Activated B cell treated with CpG ODN at 0.5 μM for 24 hours (primary cell): Measurements from ENCODE around the gene TP53I3. TPM values are rescaled to one million over a fixed set of nuclear protein-coding genes. Genes with fewer than 3 reads are reported as not detected.
A peak's percentile ranks its signal among the peaks of the same experiment; 100 is the strongest.

Source experiments
- ATAC-seq: fragments of 200-7000 bp; cut with Tn5 transposase; one replicate; pipeline ENCODE4 v1.10.0; 2021; ENCODE audit warnings: low read depth, mild to moderate bottlenecking, moderate library complexity
- CTCF ChIA-PET: fragments of 350-600 bp; sonication (Branson Sonifier 250); formaldehyde crosslinking; loops from one replicate; lab custom pipeline; 2021; ENCODE audit warnings: antibody characterized with exemption; lab: Charles Lee
- POLR2A ChIA-PET: fragments of 350-600 bp; sonication (Branson Sonifier 250); formaldehyde crosslinking; loops from one replicate; lab custom pipeline; 2021; ENCODE audit warnings: antibody characterized with exemption; lab: Charles Lee
- DNase-seq: peaks from one replicate; pipeline ENCODE4 v3.0.0; 2022
- H3K27ac Mint-ChIP-seq: one replicate; pipeline ENCODE4 v1.8.0; 2020; ENCODE audit warnings: mixed read lengths
- H3K27me3 Mint-ChIP-seq: one replicate; pipeline ENCODE4 v1.8.0; 2021; ENCODE audit warnings: mixed read lengths
- H3K36me3 Mint-ChIP-seq: one replicate; pipeline ENCODE4 v1.8.0; 2021; ENCODE audit warnings: low read depth, mixed read lengths
- H3K4me1 Mint-ChIP-seq: one replicate; pipeline ENCODE4 v1.8.0; 2021; ENCODE audit warnings: mixed read lengths
- H3K4me3 Mint-ChIP-seq: one replicate; pipeline ENCODE4 v1.8.0; 2020; ENCODE audit warnings: mild to moderate bottlenecking, mixed read lengths
- H3K9me3 Mint-ChIP-seq: one replicate; pipeline ENCODE4 v1.8.0; 2020; ENCODE audit warnings: mixed read lengths
- intact Hi-C: fragments of 100-400 bp; cut with micrococcal nuclease; formaldehyde crosslinking; loops from one replicate; pipeline ENCODE4 v1.15.1; 2024
- total RNA-seq: library from RNA; stranded (reverse); gene quantifications from 2 replicates; pipeline ENCODE4 v1.2.3, GENCODE V29; 2022
- TF ChIP-seq, protein P1 (sequence below): fragments of 200-600 bp; IDR thresholded peaks from one replicate; pipeline ENCODE4 v1.8.0; 2022; ENCODE audit warnings: antibody characterized with exemption, mild to moderate bottlenecking

Gene TP53I3, protein sequence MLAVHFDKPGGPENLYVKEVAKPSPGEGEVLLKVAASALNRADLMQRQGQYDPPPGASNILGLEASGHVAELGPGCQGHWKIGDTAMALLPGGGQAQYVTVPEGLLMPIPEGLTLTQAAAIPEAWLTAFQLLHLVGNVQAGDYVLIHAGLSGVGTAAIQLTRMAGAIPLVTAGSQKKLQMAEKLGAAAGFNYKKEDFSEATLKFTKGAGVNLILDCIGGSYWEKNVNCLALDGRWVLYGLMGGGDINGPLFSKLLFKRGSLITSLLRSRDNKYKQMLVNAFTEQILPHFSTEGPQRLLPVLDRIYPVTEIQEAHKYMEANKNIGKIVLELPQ
- 4.4 and 6.3 TPM in 2 replicates for total RNA-seq

DNA sequence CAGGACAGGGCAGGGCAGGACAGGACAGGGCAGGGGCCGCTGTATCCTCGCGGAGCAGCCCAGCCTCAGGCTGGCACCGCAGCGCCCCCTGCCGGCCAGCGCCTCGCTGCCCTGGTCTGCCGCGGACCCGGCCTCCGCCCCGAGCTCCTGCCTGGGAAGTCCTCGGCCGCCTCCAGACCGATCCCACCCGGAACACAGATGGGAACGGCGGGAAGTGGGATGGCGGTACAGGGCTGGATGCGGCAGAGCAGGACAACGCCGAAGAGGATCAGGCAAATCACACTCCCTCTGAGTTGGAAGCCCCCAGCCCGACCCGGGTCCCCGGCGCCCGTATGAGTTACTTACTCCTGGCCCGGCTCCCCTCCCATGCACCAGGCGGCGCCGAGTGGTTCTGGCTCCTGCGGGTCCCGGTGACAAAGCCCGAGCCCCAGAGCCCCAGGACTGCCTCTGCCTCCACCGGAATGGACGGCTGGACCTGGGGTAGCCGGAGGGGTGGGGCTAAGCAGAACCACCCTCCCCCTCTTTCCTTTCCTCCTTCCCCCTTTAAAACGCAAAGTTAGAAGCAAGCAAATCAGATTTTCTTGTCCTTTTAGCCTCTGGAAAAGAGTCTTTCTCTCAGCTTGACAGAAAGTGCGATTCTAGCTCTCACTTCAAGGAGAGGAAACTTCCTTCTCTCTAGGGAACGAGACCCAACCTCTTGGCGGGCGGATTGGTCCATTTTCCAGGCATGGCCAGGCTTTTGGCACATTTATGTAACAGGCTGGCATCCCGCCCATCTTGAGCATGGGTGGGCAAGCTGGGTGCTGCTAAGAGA lies at the start of gene TP53I3:
TP53I3 (minus strand) TSS at position 449 of the 814 bp plus-strand sequence. CDS start 508 bp downstream, outside the sequence.
- peak within 1 kb of the TSS; percentile 92 for H3K27ac Mint-ChIP-seq
- H3K4me1 Mint-ChIP-seq, result peaks cover 16% of the 10 kb centered on the region
- peak within 1 kb of the TSS; percentile 92 for H3K4me3 Mint-ChIP-seq
- H3K9me3 Mint-ChIP-seq, result no peaks in the 10 kb centered on the region
- H3K27me3 Mint-ChIP-seq, result no peaks in the 10 kb centered on the region
- ChIA-PET POLR2A (interaction anchor here (0.6 to 4.0 kb wide), 11 partner anchors 9 to 328 kb away, joined by 3 to 53 read pairs (median 5); partner anchors contain the start of genes ATAD2B, FAM228B, SF3B6 and WDCP), CTCF (interaction anchor here (0.6 to 4.0 kb wide), 26 partner anchors 9 to 280 kb away, joined by 3 to 86 read pairs (median 4); partner anchors contain the start of genes ATAD2B, FAM228B, PFN4 and SF3B6)
- TF ChIP-seq, protein P1, sequence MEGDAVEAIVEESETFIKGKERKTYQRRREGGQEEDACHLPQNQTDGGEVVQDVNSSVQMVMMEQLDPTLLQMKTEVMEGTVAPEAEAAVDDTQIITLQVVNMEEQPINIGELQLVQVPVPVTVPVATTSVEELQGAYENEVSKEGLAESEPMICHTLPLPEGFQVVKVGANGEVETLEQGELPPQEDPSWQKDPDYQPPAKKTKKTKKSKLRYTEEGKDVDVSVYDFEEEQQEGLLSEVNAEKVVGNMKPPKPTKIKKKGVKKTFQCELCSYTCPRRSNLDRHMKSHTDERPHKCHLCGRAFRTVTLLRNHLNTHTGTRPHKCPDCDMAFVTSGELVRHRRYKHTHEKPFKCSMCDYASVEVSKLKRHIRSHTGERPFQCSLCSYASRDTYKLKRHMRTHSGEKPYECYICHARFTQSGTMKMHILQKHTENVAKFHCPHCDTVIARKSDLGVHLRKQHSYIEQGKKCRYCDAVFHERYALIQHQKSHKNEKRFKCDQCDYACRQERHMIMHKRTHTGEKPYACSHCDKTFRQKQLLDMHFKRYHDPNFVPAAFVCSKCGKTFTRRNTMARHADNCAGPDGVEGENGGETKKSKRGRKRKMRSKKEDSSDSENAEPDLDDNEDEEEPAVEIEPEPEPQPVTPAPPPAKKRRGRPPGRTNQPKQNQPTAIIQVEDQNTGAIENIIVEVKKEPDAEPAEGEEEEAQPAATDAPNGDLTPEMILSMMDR, result peak; percentile 72
- H3K36me3 Mint-ChIP-seq, result peaks cover 16% of the 10 kb centered on the region
- ATAC-seq (peak; percentile 85), DNase-seq (peak; percentile 93)
- intact Hi-C loops, result loop anchor here (1.0 to 10.0 kb wide), 9 partner anchors 8 to 450 kb away; partner anchors contain the start of genes ATAD2B, FAM228B, PFN4 and SF3B6

DNA sequence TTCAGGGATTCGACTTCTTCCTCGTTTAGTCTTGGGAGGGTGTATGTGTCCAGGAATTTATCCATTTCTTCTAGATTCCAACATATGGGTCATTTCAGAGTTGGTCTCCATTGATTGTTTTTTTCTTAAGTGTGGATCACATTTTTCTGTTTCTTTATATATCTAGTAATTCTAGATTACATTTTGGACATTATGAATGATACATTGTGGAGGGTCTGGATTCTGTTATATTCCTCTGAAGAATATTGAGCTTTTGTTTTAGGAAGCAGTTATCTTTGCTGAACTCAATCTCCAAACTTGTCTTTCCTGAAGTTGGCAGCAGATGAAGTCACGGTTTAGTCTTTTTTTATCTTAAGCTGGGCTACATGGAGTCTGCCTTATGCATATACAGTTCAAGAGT lies 47.9 kb upstream of the TP53I3 start:
- ATAC-seq (no peak), DNase-seq (no peak)
- ChIA-PET CTCF (no interaction called here), POLR2A (no interaction called here)
- no peak overlapping the region for H3K4me3 Mint-ChIP-seq
- peaks cover 3% of the 10 kb centered on the region for H3K36me3 Mint-ChIP-seq
- no peaks in the 10 kb centered on the region for H3K4me1 Mint-ChIP-seq
- TF ChIP-seq, protein P1, result no peak
- intact Hi-C loops, result no loop called here
- no peaks in the 10 kb centered on the region for H3K27me3 Mint-ChIP-seq
- peaks cover 7% of the 10 kb centered on the region for H3K9me3 Mint-ChIP-seq
- H3K27ac Mint-ChIP-seq, result no peak overlapping the region

DNA sequence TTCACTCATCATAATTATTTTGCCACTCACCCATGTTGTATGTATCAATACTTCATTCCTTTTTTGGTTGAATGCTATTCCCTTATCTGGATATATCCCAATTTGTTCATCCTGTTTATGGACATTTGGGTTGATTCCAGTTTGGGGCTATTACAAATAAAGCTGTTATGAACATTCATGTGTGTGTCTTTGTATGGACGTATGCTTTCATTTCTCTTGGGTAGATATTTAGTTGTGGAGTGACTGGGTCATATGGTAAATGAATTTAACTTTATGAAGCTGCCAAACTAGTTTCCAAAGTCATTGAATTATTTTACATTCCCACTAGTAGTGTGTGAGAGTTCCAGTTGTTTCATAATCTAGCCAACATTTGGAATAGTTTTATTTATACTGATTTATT lies 41.3 kb upstream of the TP53I3 start:
- H3K27me3 Mint-ChIP-seq, result no peaks in the 10 kb centered on the region
- CTCF ChIA-PET, result interaction anchor here (2.4 kb wide), 1 partner anchor 41 kb away, joined by 6 read pairs; the partner anchor contains the start of gene TP53I3
- H3K4me3 Mint-ChIP-seq, result no peak overlapping the region
- H3K4me1 Mint-ChIP-seq, result peaks cover 15% of the 10 kb centered on the region
- H3K36me3 Mint-ChIP-seq, result no peaks in the 10 kb centered on the region
- intact Hi-C loops, result no loop called here
- POLR2A ChIA-PET, result no interaction called here
- DNase-seq, result no peak
- no peak overlapping the region for H3K27ac Mint-ChIP-seq
- no peaks in the 10 kb centered on the region for H3K9me3 Mint-ChIP-seq
- no peak for ATAC-seq
- TF ChIP-seq, protein P1, result no peak

DNA sequence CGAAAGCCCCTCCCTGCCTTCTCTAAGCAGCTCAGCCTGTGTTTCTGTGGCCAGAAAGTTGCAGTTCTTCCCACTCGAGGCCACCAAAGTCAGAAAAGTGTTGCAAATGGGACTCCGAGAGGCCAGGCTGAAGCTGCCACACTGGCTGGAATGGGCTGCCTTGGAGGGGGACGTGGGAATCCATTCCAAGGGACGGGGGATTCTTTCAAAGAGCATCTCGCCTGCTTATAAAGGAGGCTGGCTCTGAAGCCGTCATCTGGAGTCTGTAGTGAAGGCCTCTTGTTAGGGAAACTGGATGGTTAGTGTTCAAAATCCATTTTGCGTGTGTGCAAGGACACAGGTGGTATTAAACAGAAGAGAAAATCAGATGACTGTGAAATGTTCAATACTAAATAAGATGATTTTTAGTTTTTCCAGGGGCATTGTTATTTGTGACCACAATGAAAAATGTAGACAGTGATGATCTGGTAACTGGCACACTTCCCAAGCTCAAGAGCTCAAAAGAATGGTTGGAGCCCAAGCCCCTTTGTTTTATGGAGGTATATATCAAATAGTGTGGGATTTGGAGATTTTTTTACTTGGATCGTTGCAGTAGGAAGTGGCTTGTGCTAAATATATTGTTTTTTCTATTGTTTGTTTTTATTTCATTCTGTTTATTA lies 39.4 kb upstream of the TP53I3 start:
- intact Hi-C loops, result loop anchor here (1.0 to 2.0 kb wide), 4 partner anchors 40 to 197 kb away; partner anchors contain the start of genes ATAD2B, SF3B6, TP53I3 and WDCP
- Mint-ChIP-seq H3K4me3 (peak overlapping the region; percentile 85), H3K27ac (peak overlapping the region; percentile 92), H3K36me3 (no peaks in the 10 kb centered on the region), H3K27me3 (no peaks in the 10 kb centered on the region), H3K4me1 (peaks cover 15% of the 10 kb centered on the region), H3K9me3 (no peaks in the 10 kb centered on the region)
- DNase-seq, result no peak
- CTCF ChIA-PET, result interaction anchor here (2.4 kb wide), 1 partner anchor 39 kb away, joined by 6 read pairs; the partner anchor contains the start of gene TP53I3
- POLR2A ChIA-PET, result interaction anchor here (0.6 to 3.1 kb wide), 7 partner anchors 11 to 197 kb away, joined by 3 to 14 read pairs (median 4); partner anchors contain the start of genes ATAD2B, FKBP1B and SF3B6
- TF ChIP-seq, protein P1, result no peak
- ATAC-seq, result no peak
